ENCODE measurements around the gene TMEM141.
"Not testable (repeated sequence)": the region's sequence is repeated elsewhere in the genome, so short reads cannot be mapped to it uniquely, and the experiment has no call there.

DNA sequence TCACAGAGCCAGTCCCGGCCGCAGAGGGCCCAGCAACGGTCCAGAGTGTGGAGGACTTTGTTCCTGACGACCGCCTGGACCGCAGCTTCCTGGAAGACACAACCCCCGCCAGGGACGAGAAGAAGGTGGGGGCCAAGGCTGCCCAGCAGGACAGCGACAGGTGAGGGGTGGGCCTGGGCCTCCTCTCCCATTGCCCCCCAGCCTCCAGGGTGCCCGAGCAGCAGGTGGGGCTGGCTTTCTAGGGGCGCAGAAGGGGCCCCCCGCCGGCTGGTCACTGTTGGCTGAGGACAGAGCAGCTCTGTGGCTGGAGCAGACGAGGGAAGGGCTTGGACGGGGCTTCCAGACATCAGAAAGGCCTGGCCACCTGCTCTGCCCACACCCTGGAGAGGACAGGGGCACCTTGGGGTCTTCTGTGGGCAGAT is 46.7 kb downstream of the TMEM141 start:
- not testable (repeated sequence) for TF ChIP-seq EZH2 (IDR thresholded peaks at IDR 0.05; ENCODE audit: borderline replicate concordance, low read length)
- TF ChIP-seq, protein P1, sequence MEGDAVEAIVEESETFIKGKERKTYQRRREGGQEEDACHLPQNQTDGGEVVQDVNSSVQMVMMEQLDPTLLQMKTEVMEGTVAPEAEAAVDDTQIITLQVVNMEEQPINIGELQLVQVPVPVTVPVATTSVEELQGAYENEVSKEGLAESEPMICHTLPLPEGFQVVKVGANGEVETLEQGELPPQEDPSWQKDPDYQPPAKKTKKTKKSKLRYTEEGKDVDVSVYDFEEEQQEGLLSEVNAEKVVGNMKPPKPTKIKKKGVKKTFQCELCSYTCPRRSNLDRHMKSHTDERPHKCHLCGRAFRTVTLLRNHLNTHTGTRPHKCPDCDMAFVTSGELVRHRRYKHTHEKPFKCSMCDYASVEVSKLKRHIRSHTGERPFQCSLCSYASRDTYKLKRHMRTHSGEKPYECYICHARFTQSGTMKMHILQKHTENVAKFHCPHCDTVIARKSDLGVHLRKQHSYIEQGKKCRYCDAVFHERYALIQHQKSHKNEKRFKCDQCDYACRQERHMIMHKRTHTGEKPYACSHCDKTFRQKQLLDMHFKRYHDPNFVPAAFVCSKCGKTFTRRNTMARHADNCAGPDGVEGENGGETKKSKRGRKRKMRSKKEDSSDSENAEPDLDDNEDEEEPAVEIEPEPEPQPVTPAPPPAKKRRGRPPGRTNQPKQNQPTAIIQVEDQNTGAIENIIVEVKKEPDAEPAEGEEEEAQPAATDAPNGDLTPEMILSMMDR (IDR thresholded peaks at IDR 0.05; ENCODE audit: low read length), result not testable (repeated sequence)

Data from OCI-LY1 (cell line).